ENCODE data around the gene MAPK1. TPM values are rescaled to one million over a fixed set of nuclear protein-coding genes. Genes with fewer than 3 reads are reported as not detected.
"Not testable (repeated sequence)": the region's sequence is repeated elsewhere in the genome, so short reads cannot be mapped to it uniquely, and the experiment has no call there.

MAPK1 gene
- total and polyA plus RNA-seq, 4 experiments from 2014 or later = 73.8 to 117 (median 97.6) TPM

DNA sequence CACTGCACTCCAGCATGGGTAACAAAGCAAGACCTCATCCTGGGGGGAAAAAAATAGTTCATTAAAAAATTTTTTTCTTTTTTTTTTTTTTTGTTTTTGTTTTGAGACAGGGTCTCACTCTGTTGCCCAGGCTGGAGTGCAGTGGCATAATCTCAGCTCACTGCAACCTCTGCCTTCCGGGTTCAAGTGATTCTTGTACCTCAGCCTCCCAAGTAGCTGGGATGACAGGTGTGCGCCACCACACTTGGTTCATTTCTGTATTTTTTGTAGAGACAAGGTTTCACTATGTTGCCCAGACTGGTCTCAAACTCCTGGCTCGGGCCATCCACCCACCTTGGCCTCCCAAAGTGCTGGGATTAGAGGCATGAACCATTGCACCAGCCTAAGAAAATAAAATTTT lies 142.9 kb downstream of the MAPK1 start:
- POLR2A ChIA-PET (ENCODE audit: partially characterized antibody); H3K27me3 Mint-ChIP-seq; H3K4me1 Mint-ChIP-seq; H3K36me3 ChIP-seq (ENCODE audit: insufficient read depth, low read length); intact Hi-C loops (cut with micrococcal nuclease); H3K27ac ChIP-seq (ENCODE audit: low read depth, low read length); CTCF ChIA-PET (ENCODE audit: partially characterized antibody); H3K27ac Mint-ChIP-seq; H3K36me3 Mint-ChIP-seq; H3K9me3 ChIP-seq (ENCODE audit: control insufficient read depth in 1 of 2, low read length in 2 of 2); H3K9me3 Mint-ChIP-seq; H3K27me3 ChIP-seq (ENCODE audit: insufficient read depth, low read length); H3K4me3 ChIP-seq (ENCODE audit: low read length in 2 of 2); H3K4me3 Mint-ChIP-seq; H3K4me1 ChIP-seq (ENCODE audit: insufficient read depth, low read length); DNase-seq: not testable (repeated sequence)

DNA sequence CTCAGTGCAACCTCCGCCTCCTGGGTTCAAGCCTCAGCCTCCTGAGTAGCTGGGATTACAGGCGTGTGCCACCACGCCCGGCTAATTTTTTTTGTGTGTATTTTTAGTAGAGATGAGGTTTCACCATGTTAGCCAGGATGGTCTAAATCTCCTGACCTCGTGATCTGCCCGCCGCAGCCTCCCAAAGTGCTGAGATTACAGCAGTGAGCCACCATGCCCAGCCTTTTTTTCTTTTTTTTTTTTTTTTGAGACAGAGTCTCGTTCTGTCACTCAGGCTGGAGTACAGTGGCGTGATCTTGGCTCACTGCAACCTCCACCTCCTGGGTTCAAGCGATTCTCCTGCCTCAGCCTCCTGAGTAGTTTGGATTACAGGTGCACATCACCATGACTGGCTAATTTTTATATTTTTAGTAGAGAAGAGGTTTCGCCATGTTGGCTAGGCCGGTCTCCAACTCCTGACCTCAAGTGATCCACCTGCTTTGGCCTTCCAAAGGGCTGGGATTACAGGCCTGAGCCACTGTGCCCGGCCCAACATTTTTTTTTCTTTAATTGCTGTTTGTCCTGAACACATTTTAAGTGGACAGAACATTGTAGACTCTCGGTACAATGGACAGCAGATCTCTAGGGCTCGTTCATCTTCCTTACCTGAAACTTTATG lies 146.1 kb downstream of the MAPK1 start:
- H3K27ac ChIP-seq (ENCODE audit: low read depth, low read length); H3K27me3 ChIP-seq (ENCODE audit: insufficient read depth, low read length); H3K4me1 ChIP-seq (ENCODE audit: insufficient read depth, low read length); H3K27me3 Mint-ChIP-seq; CTCF ChIA-PET (ENCODE audit: partially characterized antibody); H3K4me3 Mint-ChIP-seq; intact Hi-C loops (cut with micrococcal nuclease); POLR2A ChIA-PET (ENCODE audit: partially characterized antibody); H3K36me3 ChIP-seq (ENCODE audit: insufficient read depth, low read length); DNase-seq; H3K4me3 ChIP-seq (ENCODE audit: low read length in 2 of 2); H3K9me3 Mint-ChIP-seq; H3K36me3 Mint-ChIP-seq; H3K4me1 Mint-ChIP-seq; H3K9me3 ChIP-seq (ENCODE audit: control insufficient read depth in 1 of 2, low read length in 2 of 2): not testable (repeated sequence)
- H3K27ac Mint-ChIP-seq = peak overlapping the region in 2 of 7 donors; percentile 19 to 41

DNA sequence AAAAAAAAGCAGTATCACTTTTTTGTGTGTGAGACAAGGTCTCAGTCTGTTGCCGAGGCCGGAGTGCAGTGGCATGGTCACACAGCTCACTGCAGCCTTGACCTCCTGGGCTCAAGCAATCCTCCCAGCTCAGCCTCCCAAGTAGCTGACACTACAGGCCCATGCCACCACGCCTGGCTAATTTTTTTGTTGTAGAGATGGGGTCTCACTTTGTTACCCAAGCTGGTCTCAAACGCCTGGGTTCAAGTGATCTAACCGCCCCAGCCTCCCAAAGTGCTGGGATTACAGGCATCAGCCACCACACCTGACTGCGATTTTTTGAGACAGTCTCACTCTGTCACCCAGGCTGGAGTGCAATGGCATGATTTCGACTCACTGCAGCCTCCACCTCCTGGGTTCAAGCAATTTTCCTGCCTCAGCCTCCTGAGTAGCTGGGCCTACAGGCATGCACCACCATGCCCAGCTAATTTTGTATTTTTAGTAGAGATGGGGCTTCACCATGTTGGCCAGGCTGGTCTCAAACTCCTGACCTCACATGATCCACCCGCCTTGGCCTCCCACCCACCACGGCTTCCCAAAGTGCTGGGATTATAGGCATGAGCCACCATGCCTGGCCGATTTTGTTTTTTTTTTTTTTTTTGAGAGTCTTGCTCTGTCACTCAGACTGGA lies 147.1 kb downstream of the MAPK1 start:
- peak overlapping the region in 1 of 7 donors; percentile 30 for H3K27ac Mint-ChIP-seq
- H3K27me3 ChIP-seq (ENCODE audit: insufficient read depth, low read length); H3K27me3 Mint-ChIP-seq; intact Hi-C loops (cut with micrococcal nuclease); H3K27ac ChIP-seq (ENCODE audit: low read depth, low read length); H3K9me3 ChIP-seq (ENCODE audit: control insufficient read depth in 1 of 2, low read length in 2 of 2); H3K9me3 Mint-ChIP-seq; H3K36me3 Mint-ChIP-seq; H3K4me1 Mint-ChIP-seq; H3K4me3 ChIP-seq (ENCODE audit: low read length in 2 of 2); DNase-seq; POLR2A ChIA-PET (ENCODE audit: partially characterized antibody); H3K36me3 ChIP-seq (ENCODE audit: insufficient read depth, low read length); H3K4me3 Mint-ChIP-seq; H3K4me1 ChIP-seq (ENCODE audit: insufficient read depth, low read length): not testable (repeated sequence)
- CTCF ChIA-PET (ENCODE audit: partially characterized antibody) = interaction anchor here (1.2 kb wide), 1 partner anchor 8 kb away, joined by 5 read pairs; no protein-coding TSS in a partner anchor

DNA sequence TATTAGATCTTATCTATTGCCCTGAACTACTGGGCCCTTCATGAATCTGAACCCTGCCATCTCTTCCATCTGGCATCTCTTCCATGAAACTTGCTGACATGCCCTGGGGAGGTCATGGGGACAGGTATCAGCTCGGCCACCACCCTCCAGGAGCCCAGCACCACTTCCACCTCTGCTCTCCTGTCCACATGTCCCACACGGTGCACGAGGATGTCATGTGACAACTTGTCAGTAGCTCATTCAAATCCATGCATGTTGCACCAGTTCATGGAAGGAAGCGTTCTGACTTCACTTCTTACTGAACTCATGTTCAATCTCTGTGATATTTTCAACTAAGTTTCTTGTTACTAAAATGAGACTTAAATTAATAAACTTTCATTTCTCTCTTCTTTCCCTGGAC lies 148.4 kb downstream of the MAPK1 start:
- H3K4me1 ChIP-seq (ENCODE audit: insufficient read depth, low read length) = no peaks in the 10 kb centered on the region
- H3K4me3 ChIP-seq (ENCODE audit: low read length in 2 of 2) = no peak overlapping the region
- Mint-ChIP-seq H3K4me3 (no peak overlapping the region), H3K27me3 (no peaks in the 10 kb centered on the region), H3K9me3 (no peaks in the 10 kb centered on the region), H3K4me1 (peaks cover 0 to 9% (median 5%) of the 10 kb centered on the region in 4 donors), H3K27ac (peak overlapping the region in 1 of 7 donors; percentile 77), H3K36me3 (peaks cover 0 to 2% of the 10 kb centered on the region in 2 donors)
- intact Hi-C loops (cut with micrococcal nuclease) = no loop called here
- CTCF ChIA-PET (ENCODE audit: partially characterized antibody) = interaction anchor here (1.1 to 1.7 kb wide), 5 partner anchors 9 to 253 kb away, joined by 3 to 5 read pairs (median 4); no protein-coding TSS in a partner anchor
- H3K36me3 ChIP-seq (ENCODE audit: insufficient read depth, low read length) = no peaks in the 10 kb centered on the region
- no peaks in the 10 kb centered on the region for H3K9me3 ChIP-seq (ENCODE audit: control insufficient read depth in 1 of 2, low read length in 2 of 2)
- no peaks in the 10 kb centered on the region for H3K27me3 ChIP-seq (ENCODE audit: insufficient read depth, low read length)
- no peak overlapping the region for H3K27ac ChIP-seq (ENCODE audit: low read depth, low read length)
- no peak for DNase-seq
- POLR2A ChIA-PET (ENCODE audit: partially characterized antibody) = no interaction called here

DNA sequence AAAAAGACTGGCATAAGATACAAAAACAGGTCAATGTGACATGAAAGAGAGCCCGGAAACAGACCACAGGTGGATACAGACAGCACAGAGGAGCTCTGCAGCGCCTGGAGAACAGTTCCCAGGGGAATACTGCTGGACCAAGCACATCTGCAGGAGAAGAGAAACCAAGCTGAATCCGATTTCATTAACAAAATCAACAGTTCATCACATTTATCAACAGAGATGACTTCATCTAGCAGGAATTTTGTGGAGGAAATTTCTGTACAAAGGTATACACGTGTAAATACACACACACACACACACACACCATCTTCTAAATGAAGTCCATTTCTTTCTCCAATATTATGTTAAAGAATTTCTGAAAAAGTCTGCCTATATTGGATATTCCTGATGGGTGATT lies 148.9 kb downstream of the MAPK1 start:
- H3K36me3 ChIP-seq (ENCODE audit: insufficient read depth, low read length) = no peaks in the 10 kb centered on the region
- H3K4me3 Mint-ChIP-seq = no peak overlapping the region
- H3K27ac Mint-ChIP-seq = peak overlapping the region in 1 of 7 donors; percentile 68
- intact Hi-C loops (cut with micrococcal nuclease) = no loop called here
- H3K27me3 ChIP-seq (ENCODE audit: insufficient read depth, low read length) = no peaks in the 10 kb centered on the region
- no peaks in the 10 kb centered on the region for H3K9me3 Mint-ChIP-seq
- H3K4me1 Mint-ChIP-seq = peaks cover 0 to 10% (median 5%) of the 10 kb centered on the region in 4 donors
- no peaks in the 10 kb centered on the region for H3K9me3 ChIP-seq (ENCODE audit: control insufficient read depth in 1 of 2, low read length in 2 of 2)
- CTCF ChIA-PET (ENCODE audit: partially characterized antibody) = interaction anchor here (1.2 to 1.7 kb wide), 3 partner anchors 8 to 254 kb away, joined by 3 to 4 read pairs (median 3); no protein-coding TSS in a partner anchor
- H3K4me3 ChIP-seq (ENCODE audit: low read length in 2 of 2) = no peak overlapping the region
- H3K27ac ChIP-seq (ENCODE audit: low read depth, low read length) = no peak overlapping the region
- H3K36me3 Mint-ChIP-seq = peaks cover 0 to 2% of the 10 kb centered on the region in 2 donors
- no peaks in the 10 kb centered on the region for H3K27me3 Mint-ChIP-seq
- no peak for DNase-seq
- no peaks in the 10 kb centered on the region for H3K4me1 ChIP-seq (ENCODE audit: insufficient read depth, low read length)
- POLR2A ChIA-PET (ENCODE audit: partially characterized antibody) = interaction anchor here (0.7 kb wide), 1 partner anchor 220 kb away, joined by 3 read pairs; no protein-coding TSS in a partner anchor

DNA sequence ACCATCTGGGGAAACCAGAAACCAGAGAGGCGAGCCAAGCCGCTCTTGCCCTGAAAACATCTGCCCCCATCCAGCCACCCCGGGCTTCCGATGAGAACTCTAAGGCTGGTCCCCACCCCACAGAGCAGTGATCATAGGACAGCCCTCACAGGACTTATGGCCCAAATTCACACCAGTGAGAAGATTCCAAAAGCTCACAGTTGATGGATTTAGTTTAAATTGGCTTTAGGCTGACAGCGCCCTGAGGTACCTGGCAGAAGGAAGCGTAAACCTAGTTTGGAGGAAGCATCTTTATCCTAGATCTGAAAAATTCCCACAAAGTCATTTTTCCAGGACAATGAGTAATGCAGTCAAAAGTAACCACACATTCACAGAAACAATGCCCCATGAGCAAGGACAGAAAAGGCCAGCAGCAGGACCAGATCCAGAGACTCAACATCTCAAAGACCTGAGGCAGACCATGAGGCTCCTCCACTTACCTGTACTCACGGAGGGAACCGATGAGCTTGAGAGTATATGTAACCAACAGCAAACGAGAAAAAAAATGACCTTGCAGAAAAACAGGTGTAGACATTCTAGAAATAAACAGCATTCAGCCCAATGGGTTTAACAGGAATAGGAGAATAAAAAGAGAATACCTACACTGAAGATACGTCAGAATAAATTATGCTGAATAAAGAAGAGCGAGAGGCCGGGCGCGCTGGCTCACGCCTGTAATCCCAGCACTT lies 150.9 kb downstream of the MAPK1 start:
- H3K4me3 ChIP-seq (ENCODE audit: low read length in 2 of 2); H3K27ac ChIP-seq (ENCODE audit: low read depth, low read length); H3K4me1 ChIP-seq (ENCODE audit: insufficient read depth, low read length); H3K9me3 Mint-ChIP-seq; H3K27me3 Mint-ChIP-seq; H3K27ac Mint-ChIP-seq; CTCF ChIA-PET (ENCODE audit: partially characterized antibody); H3K9me3 ChIP-seq (ENCODE audit: control insufficient read depth in 1 of 2, low read length in 2 of 2); H3K36me3 ChIP-seq (ENCODE audit: insufficient read depth, low read length); H3K27me3 ChIP-seq (ENCODE audit: insufficient read depth, low read length); intact Hi-C loops (cut with micrococcal nuclease); POLR2A ChIA-PET (ENCODE audit: partially characterized antibody); H3K36me3 Mint-ChIP-seq; DNase-seq; H3K4me3 Mint-ChIP-seq: not testable (repeated sequence)
- H3K4me1 Mint-ChIP-seq = peaks cover 3 to 18% (median 11%) of the 10 kb centered on the region in 4 donors

DNA sequence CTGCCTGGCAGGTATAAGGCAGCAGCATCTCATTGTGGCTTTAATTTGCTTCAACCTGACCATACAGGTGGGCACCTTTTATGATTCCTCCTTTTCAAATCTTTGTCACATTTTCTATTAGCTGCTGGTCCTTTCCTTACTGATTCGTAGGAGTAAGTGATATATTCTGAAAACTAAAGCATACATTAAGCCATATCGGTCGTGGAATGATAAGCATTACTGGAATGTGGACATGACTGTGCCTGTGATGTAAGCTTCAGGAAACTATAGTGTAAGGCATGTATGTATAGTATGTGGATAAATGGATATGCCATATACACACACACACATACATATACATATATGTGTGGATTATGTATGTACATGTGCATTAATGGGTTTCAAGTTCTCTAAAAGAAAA lies 152.7 kb downstream of the MAPK1 start:
- H3K9me3 ChIP-seq (ENCODE audit: control insufficient read depth in 1 of 2, low read length in 2 of 2) = no peaks in the 10 kb centered on the region
- intact Hi-C loops (cut with micrococcal nuclease) = no loop called here

More for the DNA sequence above, 152.7 kb downstream of the MAPK1 start:
- Histone ChIP-seq H3K27me3 (ENCODE audit: insufficient read depth, low read length) (no peaks in the 10 kb centered on the region), H3K27ac (ENCODE audit: low read depth, low read length) (no peak overlapping the region), H3K36me3 (ENCODE audit: insufficient read depth, low read length) (no peaks in the 10 kb centered on the region), H3K4me1 (ENCODE audit: insufficient read depth, low read length) (no peaks in the 10 kb centered on the region), H3K4me3 (ENCODE audit: low read length in 2 of 2) (no peak overlapping the region)
- Mint-ChIP-seq H3K27ac (no peak overlapping the region), H3K4me3 (no peak overlapping the region), H3K27me3 (no peaks in the 10 kb centered on the region), H3K9me3 (peaks cover 0 to 2% (median 0%) of the 10 kb centered on the region in 8 donors), H3K4me1 (peaks cover 3 to 18% (median 11%) of the 10 kb centered on the region in 4 donors), H3K36me3 (peaks cover 0 to 4% of the 10 kb centered on the region in 2 donors)
- ChIA-PET CTCF (ENCODE audit: partially characterized antibody) (no interaction called here), POLR2A (ENCODE audit: partially characterized antibody) (no interaction called here)
- DNase-seq = no peak
